Measurements from ENCODE around the gene CLCN7. TPM values are rescaled to one million over a fixed set of nuclear protein-coding genes. Genes with fewer than 3 reads are reported as not detected.

Gene CLCN7
- total and polyA plus RNA-seq, 2 of the 4 experiments (the other 2 are of a cell fraction), result 10.8 to 45.2 TPM

GRCh38 chr16:1511662-1512569 lies 37.1 kb upstream of the CLCN7 start:
- Histone ChIP-seq H4K5ac (ENCODE audit: low read depth, low read length) (no peak overlapping the region), H3K36me3 (ENCODE audit: control insufficient read depth, insufficient read depth, low read length) (peaks cover 21% of the 10 kb centered on the region), H3K4ac (ENCODE audit: low read depth, low read length) (no peak overlapping the region), H2BK120ac (ENCODE audit: low read depth, low read length) (no peak overlapping the region), H3K9me1 (ENCODE audit: insufficient read depth, low read length) (no peaks in the 10 kb centered on the region), H2BK5ac (ENCODE audit: low read depth, low read length, poor library complexity, severe bottlenecking) (no peak overlapping the region), H4K8ac (ENCODE audit: low read depth in 2 of 2, low read length in 2 of 2) (no peak overlapping the region), H3K4me3 (ENCODE audit: insufficient read depth, low read depth, low read length) (no peak overlapping the region), H3K56ac (ENCODE audit: extremely low read depth, insufficient read depth, low read length) (no peak overlapping the region), H3K4me2 (ENCODE audit: low read depth, low read length) (no peak overlapping the region), H3K79me1 (ENCODE audit: low read depth in 1 of 2, low read length in 2 of 2) (no peaks in the 10 kb centered on the region), H3K14ac (replicated peaks; ENCODE audit: low read depth, low read length) (no peak overlapping the region), H2AFZ (replicated peaks; ENCODE audit: low read length, poor library complexity) (no peak overlapping the region), H3K27ac (ENCODE audit: insufficient read depth, low read length) (no peak overlapping the region), H3K27me3 (ENCODE audit: control insufficient read depth, insufficient read depth, low read length) (no peaks in the 10 kb centered on the region), H2AK5ac (ENCODE audit: low read depth, low read length) (no peak overlapping the region), H2BK15ac (ENCODE audit: low read depth, low read length) (no peak overlapping the region), H4K20me1 (ENCODE audit: insufficient read depth, low read length) (no peaks in the 10 kb centered on the region; the same call in 1 of the 2 replicates), H3K23ac (ENCODE audit: low read depth, low read length) (no peak overlapping the region), H3K4me1 (ENCODE audit: control insufficient read depth, insufficient read depth, low read length) (no peaks in the 10 kb centered on the region), H2BK20ac (ENCODE audit: low read depth, low read length) (no peak overlapping the region), H3K9me3 (ENCODE audit: control insufficient read depth, insufficient read depth, low read length) (peaks cover 4% of the 10 kb centered on the region), H2AK9ac (replicated peaks; ENCODE audit: low read depth, low read length, poor library complexity) (no peak overlapping the region), H4K91ac (ENCODE audit: insufficient read depth, low read depth, low read length) (no peak overlapping the region), H3K9ac (ENCODE audit: low read depth, low read length) (no peak overlapping the region), H3K18ac (ENCODE audit: low read depth, low read length) (no peak overlapping the region)
- CTCF ChIA-PET, result no interaction called here
- 76% methylated on average over 9 of the region's 30 CpGs; no CpG with 5 or more reads in 1 of the 2 experiments for WGBS, 2 experiments (ENCODE audit: extremely low coverage in 2 of 2, insufficient read length in 1 of 2)
- intact Hi-C loops (cut with micrococcal nuclease), result no loop called here
- POLR2A ChIA-PET (ENCODE audit: unreplicated experiment), result no interaction called here
- ATAC-seq (ENCODE audit: low read depth), result no peak
- no TSS peak for BruUV-seq (replicated peaks)
- dilution Hi-C loops (cut with HindIII; ENCODE audit: low sequenced_read_pairs, unreplicated experiment), result no loop called here
- no peak for DNase-seq
- in situ Hi-C loops (cut with MboI; ENCODE audit: low sequenced_read_pairs), result no loop called here
- TF ChIP-seq RCOR1 (IDR thresholded peaks at IDR 0.05; ENCODE audit: insufficient replicate concordance, low read length) (no peak), MAZ (IDR thresholded peaks at IDR 0.05; ENCODE audit: borderline replicate concordance, low read depth, low read length) (no peak), BHLHE40 (IDR thresholded peaks at IDR 0.05; ENCODE audit: low read depth, low read length) (no peak), MXI1 (IDR thresholded peaks at IDR 0.05; ENCODE audit: borderline replicate concordance, low read depth, low read length) (no peak), RAD21 (IDR thresholded peaks at IDR 0.05; ENCODE audit: low read length) (no peak), USF2 (IDR thresholded peaks at IDR 0.05; ENCODE audit: low read depth, low read length) (no peak), ELK1 (IDR thresholded peaks at IDR 0.05; ENCODE audit: borderline replicate concordance, low read depth, low read length) (no peak), CEBPB (IDR thresholded peaks at IDR 0.05; ENCODE audit: low read depth, low read length) (no peak), CHD1 (IDR thresholded peaks at IDR 0.05; ENCODE audit: low read depth, low read length) (no peak), SMC3 (IDR thresholded peaks at IDR 0.05; ENCODE audit: low read depth, low read length) (no peak), MAFK (IDR thresholded peaks at IDR 0.05; ENCODE audit: low read depth, low read length) (no peak), POLR2A (IDR thresholded peaks at IDR 0.05; ENCODE audit: low read depth, low read length) (no peak), NFE2L2 (IDR thresholded peaks at IDR 0.05; ENCODE audit: low read depth, low read length) (no peak), CTCF (conservative IDR thresholded peaks at IDR 0.05; ENCODE audit: low read depth, low read length) (no peak), RFX5 (IDR thresholded peaks at IDR 0.05; ENCODE audit: low read depth, low read length) (no peak)

Measured in IMR-90 (cell line).